Measurements from ENCODE around the gene GAS5.
"Not testable (repeated sequence)": the region's sequence is repeated elsewhere in the genome, so short reads cannot be mapped to it uniquely, and the experiment has no call there.

Gene GAS5

GRCh38 chr1:173868266-173869020, 654 bp upstream of the GAS5 start, which contains the start of gene ZBTB37:
Gene ZBTB37, plus strand, starts transcription at chr1:173868380. Its CDS starts 1,846 bp downstream, at chr1:173870226.
- peak; percentile 89 for DNase-seq

DNA sequence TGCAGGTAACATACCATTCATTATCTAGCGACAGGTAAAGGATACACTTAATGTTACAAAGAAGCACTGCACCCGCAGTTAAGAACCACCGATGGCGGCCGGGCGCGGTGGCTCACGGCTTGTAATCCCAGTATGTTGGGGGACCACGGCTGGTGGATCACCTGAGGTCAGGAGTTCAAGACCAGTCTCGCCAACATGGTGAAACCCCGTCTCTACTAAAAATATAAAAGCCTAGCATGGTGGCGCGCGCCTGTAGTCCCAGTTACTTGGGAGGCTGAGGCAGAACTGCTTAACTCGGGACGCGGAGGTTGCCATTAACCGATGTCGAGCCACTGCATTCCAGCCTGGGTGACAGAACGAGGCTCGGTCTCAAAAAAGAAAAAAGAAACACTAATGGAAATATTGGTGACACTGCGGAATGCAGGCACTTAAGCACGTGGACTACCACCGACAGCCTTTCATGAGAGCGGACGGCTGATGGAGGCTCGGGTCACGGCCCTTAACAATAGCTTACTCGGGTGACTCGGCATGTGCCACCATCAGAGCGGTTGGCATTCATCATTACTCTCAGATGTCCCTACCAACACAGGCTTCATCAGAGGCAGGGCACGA, 542 bp downstream of the GAS5 start:
- no peak for DNase-seq

DNA sequence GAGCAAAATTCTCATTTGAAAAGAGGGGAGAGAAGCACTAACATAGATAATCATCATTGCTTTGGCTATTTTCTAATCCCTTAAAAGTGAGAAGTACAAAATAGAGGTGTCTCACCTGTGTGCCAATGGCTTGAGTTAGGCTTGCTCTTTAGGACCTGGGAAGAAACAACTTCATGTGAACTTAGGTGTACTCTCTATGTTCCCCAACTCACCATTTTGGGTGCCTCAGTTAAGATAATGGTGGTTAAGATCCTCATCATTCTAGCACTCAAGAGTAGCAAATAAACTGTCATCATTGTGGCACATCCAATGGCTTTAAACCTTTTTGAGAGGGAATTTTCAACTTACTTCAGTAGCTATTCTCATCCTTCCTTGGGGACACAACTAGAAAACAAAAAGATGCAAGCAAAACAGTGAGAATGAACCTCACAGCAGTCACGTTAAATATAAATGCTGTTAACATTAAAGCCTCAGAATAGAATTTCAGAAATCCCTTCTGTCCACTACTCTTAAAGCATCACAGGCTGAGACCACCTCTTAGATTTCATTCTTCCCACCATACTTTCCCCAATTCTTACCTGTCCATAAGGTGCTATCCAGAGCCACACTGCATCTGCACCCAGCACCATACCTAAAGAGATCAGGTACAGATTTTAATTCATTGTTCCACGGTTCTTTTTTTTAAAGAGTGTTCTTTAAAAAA, 1.2 kb downstream of the GAS5 start:
- DNase-seq = no peak

DNA sequence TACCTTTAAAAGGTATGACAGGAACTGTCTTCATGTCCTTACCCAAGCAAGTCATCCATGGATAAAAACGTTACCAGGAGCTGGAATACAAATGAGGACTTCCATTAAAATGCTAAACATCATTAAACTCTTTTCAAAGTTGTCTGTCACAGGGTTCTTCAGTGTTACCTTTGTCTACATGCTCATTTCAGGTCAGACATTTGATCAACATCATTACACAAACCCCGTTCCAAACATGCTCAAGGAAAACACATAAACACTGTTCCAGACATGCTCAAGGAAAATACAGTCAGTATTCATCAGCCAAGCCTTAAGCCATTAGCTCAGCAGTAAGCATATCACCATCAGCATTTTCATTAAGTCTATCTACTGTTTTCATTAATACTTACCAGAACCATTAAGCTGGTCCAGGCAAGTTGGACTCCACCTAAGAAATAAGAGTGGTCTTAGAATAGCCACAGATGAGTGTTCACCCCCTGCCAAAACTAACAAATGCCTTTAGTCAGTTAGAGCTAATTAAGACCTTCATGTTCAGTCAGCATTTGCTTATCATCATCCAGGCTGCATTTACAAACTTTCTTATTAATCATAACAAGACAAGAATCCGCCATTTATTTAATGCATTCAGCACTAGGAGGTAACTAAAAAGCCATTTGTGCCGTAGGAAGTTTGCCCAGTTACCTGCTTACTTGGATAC, 2.2 kb downstream of the GAS5 start:
- no peak for DNase-seq

DNA sequence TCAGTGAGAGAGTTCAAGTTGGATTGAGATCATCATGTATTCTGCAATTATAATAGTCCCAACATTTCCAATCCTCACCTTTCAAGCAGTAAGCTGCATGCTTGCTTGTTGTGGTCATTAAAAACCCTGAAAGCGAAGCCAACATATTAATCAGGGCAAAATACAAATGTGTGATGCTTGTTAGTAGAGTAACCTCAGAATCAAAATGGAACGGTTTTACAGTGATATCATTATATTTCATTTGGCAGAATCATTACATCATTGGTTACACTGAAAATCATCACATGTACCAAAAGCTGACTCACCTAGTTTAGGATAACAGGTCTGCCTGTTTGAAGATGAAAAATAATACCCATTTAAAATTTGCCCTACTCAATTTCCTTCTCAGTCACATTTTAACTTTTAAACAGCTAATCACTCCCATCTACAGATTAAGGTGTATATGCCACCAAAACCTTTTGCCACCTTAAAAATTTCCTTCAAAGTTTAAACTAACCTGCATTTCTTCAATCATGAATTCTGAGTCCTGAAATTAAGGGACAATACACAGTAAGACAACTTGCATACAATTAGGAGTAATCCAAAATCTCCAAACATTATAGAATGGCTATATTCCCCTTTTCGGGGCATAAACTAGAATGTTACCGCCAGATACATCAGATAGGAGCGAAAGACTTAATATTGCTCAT, 3.5 kb downstream of the GAS5 start:
- DNase-seq = no peak

DNA sequence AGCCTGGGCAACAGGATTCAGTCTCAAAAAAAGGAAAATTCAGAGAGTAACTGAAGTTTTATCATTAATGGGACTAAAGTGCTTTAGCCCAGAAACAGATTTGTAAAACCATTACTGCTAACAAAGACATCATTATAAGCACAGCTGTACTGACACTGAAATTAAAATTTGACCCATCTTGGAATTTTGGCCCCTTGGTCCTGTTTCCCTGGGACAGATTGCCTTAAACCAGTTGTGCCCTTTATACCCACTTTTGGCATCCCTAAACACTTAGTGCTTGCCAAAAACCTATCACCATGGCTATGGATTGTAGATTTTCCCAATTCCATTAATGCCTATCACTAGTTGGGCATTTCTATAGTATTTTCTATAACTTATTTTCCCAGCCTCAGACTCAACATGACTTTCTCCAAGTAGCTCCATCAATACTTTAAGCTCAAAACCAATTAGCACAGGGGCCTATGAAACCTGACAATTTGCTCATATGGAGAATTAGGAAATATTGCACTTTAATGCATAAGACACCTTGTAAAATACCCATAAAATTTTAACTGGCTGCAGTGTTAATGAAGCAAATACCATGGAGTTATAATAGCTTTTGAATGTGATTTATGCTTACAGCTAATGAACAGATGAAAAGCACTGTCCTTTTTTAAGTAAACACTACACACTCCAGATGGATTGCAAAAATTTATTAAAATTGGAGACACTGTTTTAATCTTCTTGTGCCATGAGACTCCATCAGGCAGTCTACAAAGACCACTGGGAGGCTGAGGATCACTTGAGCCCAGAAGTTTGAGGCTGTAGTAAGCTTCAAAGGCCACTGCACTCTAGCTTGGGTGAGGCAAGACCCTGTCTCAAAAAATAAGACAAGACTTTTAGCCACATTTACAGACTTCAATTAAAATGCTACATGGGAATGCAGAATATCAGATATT, 4.3 kb downstream of the GAS5 start:
- no peak for DNase-seq

DNA sequence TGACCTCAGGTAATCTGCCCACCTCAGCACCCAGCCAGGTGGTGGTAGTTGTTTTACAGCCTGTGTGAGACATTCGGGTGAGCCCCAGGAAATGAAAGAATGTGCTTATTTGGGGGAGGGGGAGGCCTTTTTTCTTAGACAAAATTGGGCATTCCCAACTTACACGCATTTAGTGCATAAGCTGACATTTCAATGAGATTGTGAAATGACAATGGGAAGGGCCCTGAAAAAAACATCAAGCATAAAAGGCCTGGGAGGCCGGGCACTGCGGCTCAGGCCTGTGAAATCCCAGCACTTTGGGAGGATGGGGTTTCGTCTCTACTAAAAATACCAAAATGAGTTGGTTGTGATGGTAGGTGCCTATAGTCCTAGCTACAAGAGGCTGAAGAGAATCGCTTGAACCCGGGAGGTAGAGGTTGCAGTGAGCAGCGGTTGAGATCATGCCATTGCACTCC, 5.0 kb downstream of the GAS5 start:
- DNase-seq = no peak

GRCh38 chr1:173862146-173862768, 5.5 kb downstream of the GAS5 start:
- not testable (repeated sequence) for DNase-seq

DNA sequence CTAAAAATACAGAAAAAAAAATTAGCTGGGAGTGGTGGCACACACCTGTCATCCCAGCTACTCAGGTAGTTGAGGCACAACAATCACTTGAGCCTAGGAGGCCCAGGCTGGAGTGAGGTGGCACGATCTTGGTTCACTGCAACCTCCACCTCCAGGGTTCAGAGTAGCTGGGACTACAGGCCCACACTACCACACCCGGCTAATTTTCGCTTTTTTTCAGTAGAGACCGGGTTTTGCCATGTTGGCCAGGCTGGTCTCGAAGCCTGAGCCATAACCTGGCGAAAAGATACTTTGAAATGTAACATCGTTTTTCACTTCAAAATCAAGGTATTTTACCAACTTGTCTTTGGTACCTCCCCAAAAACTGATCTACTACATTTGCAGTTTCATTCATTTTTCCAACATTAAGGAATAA, 6.1 kb downstream of the GAS5 start:
- no peak for DNase-seq

DNA sequence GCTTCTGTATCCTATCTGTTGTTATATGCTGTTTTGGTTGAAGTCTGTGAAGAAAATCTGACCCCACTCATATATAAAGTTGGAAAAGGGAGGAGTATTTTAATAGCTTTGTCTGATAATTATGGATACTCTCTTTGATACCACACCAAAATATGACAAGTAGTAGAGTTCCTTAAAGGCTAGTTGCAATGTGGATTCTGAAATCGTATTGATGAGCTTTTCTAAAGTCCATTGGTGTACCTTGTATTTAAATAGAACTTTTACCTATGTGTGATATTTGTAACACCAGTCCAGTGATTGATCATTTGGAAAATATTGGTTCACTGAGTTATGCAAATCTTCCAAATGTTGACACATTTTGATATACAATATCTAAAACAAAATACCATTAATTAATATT, 7.7 kb downstream of the GAS5 start:
- DNase-seq = no peak

DNA sequence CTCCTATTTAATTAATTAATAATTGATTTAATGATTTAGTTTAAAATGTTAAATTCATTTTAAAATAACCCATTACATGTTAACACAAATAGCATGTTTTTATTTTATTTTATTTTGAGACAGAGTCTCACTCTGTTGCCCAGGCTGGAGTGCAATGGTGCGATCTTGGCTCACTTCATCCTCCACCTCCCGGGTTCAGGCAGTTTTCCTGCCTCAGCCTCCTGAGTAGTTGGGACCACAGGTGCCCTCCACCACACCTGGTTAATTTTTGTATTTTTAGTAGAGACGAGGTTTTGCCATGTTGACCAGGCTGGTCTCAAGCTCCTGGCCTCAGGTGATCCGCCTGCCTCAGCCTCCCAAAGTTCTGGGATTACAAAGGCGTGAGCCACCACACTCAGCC, 8.2 kb downstream of the GAS5 start:
- not testable (repeated sequence) for DNase-seq

- no peak for DNase-seq
Observed at GRCh38 chr1:173857363-173857917, 10.3 kb downstream of the GAS5 start.

GRCh38 chr1:173856903-173857302, 10.9 kb downstream of the GAS5 start:
- no peak for DNase-seq

GRCh38 chr1:173856014-173856413, 11.8 kb downstream of the GAS5 start:
- DNase-seq = no peak

DNA sequence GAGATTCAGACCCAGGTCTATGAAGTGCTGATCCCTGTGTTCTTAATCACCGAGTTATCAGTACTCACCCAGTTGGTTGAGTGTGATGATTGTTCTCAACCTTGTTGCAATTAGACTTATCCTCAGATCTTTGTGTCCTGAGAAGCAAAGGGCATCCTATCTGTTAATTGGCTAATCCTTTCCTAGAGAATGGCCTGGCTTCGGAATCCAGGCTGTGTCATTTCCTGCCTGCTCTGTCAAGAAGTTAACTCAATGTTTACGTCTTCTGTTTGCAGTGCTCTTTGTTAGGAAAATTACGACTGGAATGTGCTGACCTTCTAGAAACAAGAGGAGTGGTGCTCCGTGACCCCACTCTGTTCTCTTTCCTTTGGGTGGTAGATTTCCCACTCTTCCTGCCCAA, 14.7 kb downstream of the GAS5 start:
- DNase-seq = no peak

- DNase-seq = no peak
Observed at GRCh38 chr1:173852105-173852504, 15.7 kb downstream of the GAS5 start.

DNA sequence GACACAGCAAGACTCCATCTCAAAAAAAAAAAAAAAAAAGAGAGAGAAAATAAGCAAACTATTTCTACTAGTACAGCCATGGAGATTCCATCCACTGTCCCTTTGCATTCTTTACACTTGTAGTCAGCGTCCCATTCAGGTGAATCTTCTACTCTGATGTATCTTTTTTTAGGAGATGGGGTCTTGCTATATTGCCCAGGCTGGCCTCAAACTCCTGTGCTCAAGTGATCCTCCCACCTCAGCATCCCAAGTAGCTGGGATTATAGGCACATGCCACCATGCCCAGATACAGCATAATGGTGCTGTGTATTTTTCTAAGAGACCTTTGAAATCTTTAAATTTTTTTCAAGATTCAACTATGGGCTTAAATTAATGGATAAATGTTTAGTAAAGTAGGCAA, 35.0 kb downstream of the GAS5 start:
- DNase-seq = no peak

DNA sequence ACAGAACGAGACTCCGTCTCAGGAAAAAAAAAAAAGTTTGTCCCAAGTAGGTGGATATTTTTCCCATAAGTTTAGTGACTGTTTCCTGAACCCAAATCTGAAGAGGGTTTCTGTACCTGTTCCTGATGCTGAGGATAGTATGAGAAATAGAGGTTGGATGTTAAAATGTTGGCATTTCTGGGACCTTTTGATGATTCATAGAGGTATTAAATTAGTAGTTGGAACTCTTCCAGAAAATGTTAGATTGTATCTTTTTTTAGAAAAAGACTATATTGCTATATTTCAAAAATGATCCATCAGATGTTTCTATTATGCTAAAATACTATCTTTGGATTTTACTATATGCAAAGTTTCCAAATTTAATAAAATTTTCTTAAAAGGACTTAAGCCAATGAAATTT, 40.2 kb downstream of the GAS5 start:
- DNase-seq = no peak

- peak; percentile 78 for DNase-seq
Observed at GRCh38 chr1:173824315-173825081, 43.3 kb downstream of the GAS5 start, which contains the start of the genes CENPL and DARS2. Gene CENPL, minus strand, starts transcription at chr1:173824883. Its CDS starts 13,584 bp downstream, at chr1:173811299. Gene DARS2, plus strand, starts transcription at chr1:173824673. Its CDS starts 557 bp downstream, at chr1:173825230.

Data from T-helper 9 cell (primary cell).